Neutrophil (primary cell): Measurements from ENCODE around the gene SDCCAG8.

Experiments
- H3K27ac ChIP-seq: fragments of 200-600 bp; sonication (generic); 2 replicates; pipeline ENCODE4 v1.5.1; 2016; ENCODE audit warnings: mild to moderate bottlenecking, moderate library complexity
- H3K27me3 ChIP-seq: fragments of 200-600 bp; sonication (generic); 2 replicates; pipeline ENCODE4 v1.6.0; 2016; ENCODE audit warnings: mild to moderate bottlenecking
- H3K36me3 ChIP-seq: fragments of 200-600 bp; sonication (generic); 2 replicates; pipeline ENCODE4 v1.5.1; 2017
- H3K4me1 ChIP-seq, 2 experiments: fragments of 200-600 bp in 1 of 2; sonication (generic) in 1 of 2; 1 replicate in 1 of 2; 2 replicates in 1 of 2; pipeline versions ENCODE4 v1.5.1 to v1.6.1; 2013 to 2016; ENCODE audit warnings: low read depth in 1 of 2, low read length in 1 of 2, mild to moderate bottlenecking in 1 of 2, moderate library complexity in 1 of 2; ENCODE audit not compliant: control insufficient read depth in 1 of 2, insufficient read depth in 1 of 2
- H3K4me3 ChIP-seq, 2 experiments: fragments of 200-600 bp in 1 of 2; sonication (generic) in 1 of 2; 1 replicate in 1 of 2; 2 replicates in 1 of 2; pipeline ENCODE4 v1.5.1; 2013 to 2016; ENCODE audit warnings: low read depth in 1 of 2, low read length in 1 of 2, mild to moderate bottlenecking in 1 of 2, moderate library complexity in 1 of 2
- H3K9me3 ChIP-seq: fragments of 200-600 bp; sonication (generic); 2 replicates; pipeline ENCODE4 v1.5.1; 2016
- CTCF ChIP-seq: fragments of 200-600 bp; sonication (generic); IDR thresholded peaks from 2 replicates; pipeline ENCODE4 v1.5.1; 2016; ENCODE audit warnings: antibody characterized with exemption

Gene SDCCAG8

GRCh38 chr1:243249214-243249613, 6.6 kb upstream of the SDCCAG8 start:
- Histone ChIP-seq H3K9me3 (no peaks in the 10 kb centered on the region), H3K4me1 (peaks cover 40% of the 10 kb centered on the region in 2 experiments), H3K36me3 (no peaks in the 10 kb centered on the region), H3K4me3 (no peak overlapping the region), H3K27me3 (no peaks in the 10 kb centered on the region), H3K27ac (no peak overlapping the region)
- no peak for TF ChIP-seq CTCF

GRCh38 chr1:243250102-243250501, 5.7 kb upstream of the SDCCAG8 start:
- H3K27ac ChIP-seq, result no peak overlapping the region
- no peaks in the 10 kb centered on the region for H3K9me3 ChIP-seq
- no peaks in the 10 kb centered on the region for H3K27me3 ChIP-seq
- no peaks in the 10 kb centered on the region for H3K36me3 ChIP-seq
- peaks cover 31% of the 10 kb centered on the region in 2 experiments for H3K4me1 ChIP-seq
- H3K4me3 ChIP-seq, result no peak overlapping the region
- TF ChIP-seq CTCF, result no peak

- Histone ChIP-seq H3K9me3 (no peaks in the 10 kb centered on the region), H3K36me3 (no peaks in the 10 kb centered on the region), H3K27ac (no peak overlapping the region), H3K27me3 (no peaks in the 10 kb centered on the region), H3K4me3 (no peak overlapping the region), H3K4me1 (peaks cover 32% of the 10 kb centered on the region in 2 experiments)
- no peak for TF ChIP-seq CTCF
These were observed 4.3 kb upstream of the SDCCAG8 start for GRCh38 chr1:243251539-243251938.

GRCh38 chr1:243253211-243253925, 2.5 kb upstream of the SDCCAG8 start:
- Histone ChIP-seq H3K4me3 (peak overlapping the region; percentile 95 to 100), H3K9me3 (no peaks in the 10 kb centered on the region), H3K27ac (peak overlapping the region; percentile 97), H3K36me3 (no peaks in the 10 kb centered on the region), H3K4me1 (peaks cover 33 to 36% of the 10 kb centered on the region in 2 experiments), H3K27me3 (no peaks in the 10 kb centered on the region)
- no peak for TF ChIP-seq CTCF

GRCh38 chr1:243253926-243254232, 2.0 kb upstream of the SDCCAG8 start:
- Histone ChIP-seq H3K9me3 (no peaks in the 10 kb centered on the region), H3K4me3 (peak overlapping the region; percentile 95 to 100), H3K27me3 (no peaks in the 10 kb centered on the region), H3K36me3 (no peaks in the 10 kb centered on the region), H3K27ac (peak overlapping the region; percentile 97), H3K4me1 (peaks cover 33 to 36% of the 10 kb centered on the region in 2 experiments)
- TF ChIP-seq CTCF, result no peak
